Measurements from ENCODE around the gene CDK18.

CDK18 gene

GRCh38 chr1:205569411-205570172 is 65.1 kb downstream of the CDK18 start:
- no peak for DNase-seq (ENCODE audit: low read depth, low spot score)

GRCh38 chr1:205570173-205570501 is 65.7 kb downstream of the CDK18 start:
- DNase-seq (ENCODE audit: low read depth, low spot score), result no peak

GRCh38 chr1:205570796-205571537 is 66.5 kb downstream of the CDK18 start:
- DNase-seq (ENCODE audit: low read depth, low spot score), result no peak

- DNase-seq (ENCODE audit: low read depth, low spot score), result no peak
Observed at GRCh38 chr1:205571747-205572146, 67.3 kb downstream of the CDK18 start.

- DNase-seq (ENCODE audit: low read depth, low spot score), result no peak
Observed at GRCh38 chr1:205572421-205572820, 68.0 kb downstream of the CDK18 start.

- DNase-seq (ENCODE audit: low read depth, low spot score), result no peak
Observed at GRCh38 chr1:205575294-205575885, 70.9 kb downstream of the CDK18 start.

- DNase-seq (ENCODE audit: low read depth, low spot score), result no peak
Observed at GRCh38 chr1:205576011-205576410, 71.5 kb downstream of the CDK18 start.

GRCh38 chr1:205576805-205577761 is 72.6 kb downstream of the CDK18 start:
- no peak for DNase-seq (ENCODE audit: low read depth, low spot score)

- DNase-seq (ENCODE audit: low read depth, low spot score), result no peak
Observed at GRCh38 chr1:205577874-205578658, 73.6 kb downstream of the CDK18 start.

- no peak for DNase-seq (ENCODE audit: low read depth, low spot score)
Observed at GRCh38 chr1:205578780-205579571, 74.5 kb downstream of the CDK18 start.

- no peak for DNase-seq (ENCODE audit: low read depth, low spot score)
Observed at GRCh38 chr1:205579711-205580110, 75.2 kb downstream of the CDK18 start.

GRCh38 chr1:205580140-205580922 is 75.9 kb downstream of the CDK18 start:
- DNase-seq (ENCODE audit: low read depth, low spot score), result no peak

- no peak for DNase-seq (ENCODE audit: low read depth, low spot score)
Observed at GRCh38 chr1:205580923-205581180, 76.4 kb downstream of the CDK18 start.

GRCh38 chr1:205581321-205581980 is 77.0 kb downstream of the CDK18 start:
- DNase-seq (ENCODE audit: low read depth, low spot score), result no peak

- DNase-seq (ENCODE audit: low read depth, low spot score), result no peak
Observed at GRCh38 chr1:205582046-205582445, 77.6 kb downstream of the CDK18 start.

All from activated CD4-positive, CD25-positive, alpha-beta regulatory T cell treated with anti-CD3 and anti-CD28 coated beads, Interleukin-2, amount 50 U/mL, for 16 hours (primary cell).